Measurements from ENCODE around the gene F3. TPM values are rescaled to one million over a fixed set of nuclear protein-coding genes. Genes with fewer than 3 reads are reported as not detected.

Gene F3
- total and polyA plus RNA-seq, 2 experiments from 2014 or later = 281 to 390 TPM

GRCh38 chr1:94550396-94550795, 8.8 kb upstream of the F3 start:
- 46% methylated on average over 6 of the region's 6 CpGs for WGBS (ENCODE audit: low lambda C conversion rate, missing lambda C conversion rate)
- no peaks in the 10 kb centered on the region for H3K36me3 ChIP-seq (replicated peaks; ENCODE audit: insufficient read depth, low read depth)
- H3K4me1 ChIP-seq (ENCODE audit: insufficient read depth) = peaks cover 46% of the 10 kb centered on the region
- H3K4me3 ChIP-seq = no peak overlapping the region
- DNase-seq (ENCODE audit: low spot score) = no peak
- no peaks in the 10 kb centered on the region for H3K9me3 ChIP-seq (ENCODE audit: low read depth)
- H2AFZ ChIP-seq = no peak overlapping the region
- no peaks in the 10 kb centered on the region for H3K79me2 ChIP-seq
- TF ChIP-seq EZH2phosphoT487 (IDR thresholded peaks at IDR 0.05; ENCODE audit: low read depth, severe bottlenecking, unreplicated experiment) (no peak), EZH2 (IDR thresholded peaks at IDR 0.05; ENCODE audit: borderline replicate concordance) (no peak), CTCF (IDR thresholded peaks at IDR 0.05; ENCODE audit: poor library complexity) (no peak)
- no peaks in the 10 kb centered on the region for H3K9me2 ChIP-seq (replicated peaks; ENCODE audit: insufficient read depth)
- H3K27me3 ChIP-seq = no peaks in the 10 kb centered on the region
- no peaks in the 10 kb centered on the region for H4K20me1 ChIP-seq (ENCODE audit: insufficient read depth, poor library complexity, severe bottlenecking)
- peak overlapping the region; percentile 43 for H3K4me2 ChIP-seq
- H3K27ac ChIP-seq = peak overlapping the region; percentile 76

GRCh38 chr1:94549706-94550105, 8.1 kb upstream of the F3 start:
- Histone ChIP-seq H3K36me3 (replicated peaks; ENCODE audit: insufficient read depth, low read depth) (no peaks in the 10 kb centered on the region), H3K4me1 (ENCODE audit: insufficient read depth) (peaks cover 46% of the 10 kb centered on the region), H3K9me3 (ENCODE audit: low read depth) (no peaks in the 10 kb centered on the region), H3K27ac (peak overlapping the region; percentile 76), H3K27me3 (no peaks in the 10 kb centered on the region), H4K20me1 (ENCODE audit: insufficient read depth, poor library complexity, severe bottlenecking) (no peaks in the 10 kb centered on the region), H2AFZ (no peak overlapping the region), H3K4me2 (no peak overlapping the region), H3K4me3 (no peak overlapping the region), H3K9me2 (replicated peaks; ENCODE audit: insufficient read depth) (no peaks in the 10 kb centered on the region), H3K79me2 (no peaks in the 10 kb centered on the region)
- no peak for DNase-seq (ENCODE audit: low spot score)
- TF ChIP-seq CTCF (IDR thresholded peaks at IDR 0.05; ENCODE audit: poor library complexity) (no peak), EZH2 (IDR thresholded peaks at IDR 0.05; ENCODE audit: borderline replicate concordance) (no peak), EZH2phosphoT487 (IDR thresholded peaks at IDR 0.05; ENCODE audit: low read depth, severe bottlenecking, unreplicated experiment) (no peak)
- 74% methylated on average over 5 of the region's 5 CpGs for WGBS (ENCODE audit: low lambda C conversion rate, missing lambda C conversion rate)

GRCh38 chr1:94544706-94545490, 3.3 kb upstream of the F3 start:
- 63% methylated on average over 4 of the region's 4 CpGs for WGBS (ENCODE audit: low lambda C conversion rate, missing lambda C conversion rate)
- TF ChIP-seq EZH2phosphoT487 (IDR thresholded peaks at IDR 0.05; ENCODE audit: low read depth, severe bottlenecking, unreplicated experiment) = no peak
- no peak for TF ChIP-seq EZH2 (IDR thresholded peaks at IDR 0.05; ENCODE audit: borderline replicate concordance)
- TF ChIP-seq CTCF (IDR thresholded peaks at IDR 0.05; ENCODE audit: poor library complexity) = no peak

More at GRCh38 chr1:94544706-94545490, 3.3 kb upstream of the F3 start:
- Histone ChIP-seq H3K9me3 (ENCODE audit: low read depth) (no peaks in the 10 kb centered on the region), H3K4me2 (peak overlapping the region; percentile 81), H3K36me3 (replicated peaks; ENCODE audit: insufficient read depth, low read depth) (no peaks in the 10 kb centered on the region), H3K4me3 (no peak overlapping the region), H2AFZ (no peak overlapping the region), H3K27ac (peak overlapping the region; percentile 97), H4K20me1 (ENCODE audit: insufficient read depth, poor library complexity, severe bottlenecking) (peaks cover 12% of the 10 kb centered on the region), H3K4me1 (ENCODE audit: insufficient read depth) (peaks cover 2% of the 10 kb centered on the region), H3K9me2 (replicated peaks; ENCODE audit: insufficient read depth) (no peaks in the 10 kb centered on the region), H3K27me3 (no peaks in the 10 kb centered on the region), H3K79me2 (peaks cover 24% of the 10 kb centered on the region)
- no peak for DNase-seq (ENCODE audit: low spot score)
